Measurements from ENCODE around the gene RCAN2.
"Not testable (repeated sequence)": the region's sequence is repeated elsewhere in the genome, so short reads cannot be mapped to it uniquely, and the experiment has no call there.

RCAN2 gene

DNA sequence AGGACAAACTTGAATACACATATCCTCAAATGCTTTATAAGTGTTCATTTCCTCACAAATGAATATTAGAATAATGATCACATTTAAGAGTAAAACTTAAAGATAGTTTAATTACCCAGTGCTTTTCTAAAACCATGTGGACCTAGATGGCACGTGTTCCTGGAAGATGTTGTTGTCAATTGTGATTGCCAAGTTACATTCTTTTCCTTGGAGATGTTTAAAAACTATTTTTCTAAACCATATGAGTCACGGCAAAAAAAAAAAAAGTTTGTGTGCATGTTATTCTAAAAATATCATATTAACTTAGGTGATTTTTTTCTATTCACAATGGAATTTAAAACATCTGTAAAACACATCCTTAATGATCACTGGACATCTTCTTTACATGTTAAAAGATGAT is 51.1 kb downstream of the RCAN2 start:
- DNase-seq (ENCODE audit: low read depth), result peak; percentile 10

DNA sequence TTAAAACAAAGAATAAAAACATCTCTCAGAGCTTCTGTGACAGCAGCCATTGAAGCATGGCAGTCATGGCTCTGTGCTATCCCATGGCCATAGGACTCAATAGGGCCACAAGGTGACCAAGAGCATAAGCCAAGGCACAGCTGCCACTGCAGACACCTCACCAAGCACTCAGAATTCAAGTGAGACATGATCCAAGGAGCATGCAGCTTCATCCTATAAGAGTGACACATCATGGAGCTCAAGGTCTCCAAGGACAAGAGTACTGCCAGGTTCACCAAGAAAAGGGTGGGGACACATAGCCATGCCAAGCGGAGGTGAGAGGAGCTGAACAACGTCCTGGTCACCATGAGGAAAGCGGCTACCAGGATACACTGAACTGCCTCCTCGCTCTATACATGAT is 53.0 kb downstream of the RCAN2 start:
- no peak for DNase-seq (ENCODE audit: low read depth)

DNA sequence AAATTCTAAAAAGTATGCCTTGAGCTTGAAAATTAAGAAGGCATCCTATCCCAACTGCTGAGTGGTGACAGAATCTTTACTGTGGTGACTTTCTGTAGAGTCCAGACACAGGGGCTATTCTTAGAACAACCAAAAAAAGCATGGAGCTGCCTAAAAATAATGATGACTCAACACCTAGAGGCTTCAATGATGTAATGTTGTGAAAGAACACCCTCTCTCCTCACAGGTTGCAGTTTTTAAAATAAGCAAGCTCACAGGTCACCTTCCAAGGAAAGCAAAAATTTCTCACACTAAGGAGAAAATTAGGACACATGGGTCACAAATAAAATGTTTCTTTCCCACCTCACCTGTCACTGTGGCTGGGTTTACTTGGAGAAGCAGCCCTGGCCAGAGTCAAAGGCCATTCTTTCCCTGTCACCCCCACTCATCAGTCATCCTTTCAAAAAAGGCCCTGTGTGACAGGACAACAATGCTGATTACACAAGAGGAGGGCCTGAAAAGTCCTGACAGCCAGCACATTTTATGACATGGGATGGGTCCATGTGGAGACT is 53.5 kb downstream of the RCAN2 start:
- DNase-seq (ENCODE audit: low read depth), result no peak

DNA sequence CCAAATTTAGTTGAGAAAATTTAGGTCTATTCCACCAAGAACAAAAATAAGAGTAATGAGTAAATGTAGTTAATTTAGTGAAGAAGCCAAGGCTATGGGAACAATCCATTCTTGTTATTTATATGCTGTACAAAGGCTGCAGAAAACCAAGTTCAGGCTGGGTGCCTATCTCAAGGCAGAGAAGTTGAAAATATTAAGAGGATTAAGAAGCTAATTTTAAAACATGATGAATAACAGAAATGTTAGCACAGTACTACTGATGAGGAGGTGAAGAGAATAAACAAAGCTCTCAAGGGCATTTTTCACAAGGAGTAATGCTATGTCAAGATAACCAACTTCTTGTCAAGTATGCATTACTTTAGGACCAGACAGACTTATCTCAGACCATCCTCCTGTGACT is 68.6 kb downstream of the RCAN2 start:
- DNase-seq (ENCODE audit: low read depth), result no peak

DNA sequence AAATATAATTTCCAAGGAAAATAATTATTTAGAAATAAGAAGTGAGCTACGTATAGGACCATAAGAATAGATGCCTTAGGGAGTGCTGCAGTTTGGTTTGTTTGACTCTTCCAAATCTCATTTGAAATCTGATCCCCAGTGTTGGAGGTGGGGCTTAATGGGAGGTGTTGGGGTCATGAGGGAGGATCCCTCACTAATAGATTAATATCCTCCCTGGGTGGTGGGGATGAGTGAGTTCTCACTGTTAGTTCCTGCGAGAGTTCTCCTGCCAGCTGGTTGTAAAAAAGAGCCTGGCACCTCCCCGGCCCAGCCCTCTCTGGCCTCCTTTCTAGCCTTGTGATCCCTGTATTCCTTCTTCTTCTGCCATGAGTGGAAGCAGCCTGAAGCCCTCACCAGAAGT is 69.3 kb downstream of the RCAN2 start:
- no peak for DNase-seq (ENCODE audit: low read depth)

DNA sequence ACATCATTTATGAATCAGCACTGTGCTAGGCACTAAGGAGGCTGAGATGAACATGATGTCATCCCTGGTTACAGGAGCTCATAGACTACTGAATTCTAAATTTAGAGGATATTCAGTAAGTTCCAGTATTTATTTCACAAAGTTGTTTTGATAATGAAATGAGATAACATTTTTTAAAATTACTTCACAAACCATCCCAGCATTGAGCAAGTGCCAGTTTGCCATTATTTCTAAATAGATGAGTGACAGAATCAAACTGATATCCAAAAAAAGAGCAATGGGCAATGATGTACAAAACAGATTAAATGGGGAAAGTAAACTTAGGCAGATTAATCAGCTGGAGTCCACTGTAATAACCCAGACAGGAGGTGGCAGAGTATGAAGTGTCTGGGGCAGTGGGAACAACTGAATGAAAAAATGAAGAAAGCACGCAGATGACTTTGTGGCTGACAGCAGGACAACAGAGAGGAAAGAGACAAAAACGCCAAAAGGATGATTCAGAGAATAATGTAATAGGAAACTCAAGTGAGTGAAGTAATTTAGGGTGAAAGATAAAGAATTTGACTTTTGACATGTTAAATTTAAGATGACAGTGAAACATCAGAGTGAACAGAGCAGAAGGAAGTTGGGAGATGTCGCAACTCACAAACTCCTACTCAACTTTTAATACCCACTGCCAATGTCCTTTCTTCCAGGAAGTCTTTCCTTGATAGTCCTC is 70.2 kb downstream of the RCAN2 start:
- DNase-seq (ENCODE audit: low read depth), result peak; percentile 9

DNA sequence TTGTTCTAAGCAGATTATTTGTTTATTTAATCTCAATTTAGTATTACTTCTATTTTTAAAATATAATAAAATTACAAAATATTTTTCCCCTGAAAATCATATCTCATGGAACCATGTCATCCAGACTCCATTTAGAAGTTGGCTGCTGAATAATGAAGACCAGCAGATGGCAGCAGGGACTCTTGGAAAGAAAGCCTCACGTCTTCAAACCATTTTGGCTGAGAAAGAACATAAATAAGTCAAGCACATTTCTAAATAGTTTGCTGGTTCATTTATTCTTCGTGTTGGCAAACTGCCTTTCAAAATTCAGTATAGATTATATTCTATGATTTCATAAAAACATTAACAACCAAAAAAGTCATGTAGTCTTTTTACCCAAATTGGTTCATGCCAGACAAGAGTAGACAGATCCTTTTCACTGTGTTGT is 71.7 kb downstream of the RCAN2 start:
- DNase-seq (ENCODE audit: low read depth), result peak; percentile 61

DNA sequence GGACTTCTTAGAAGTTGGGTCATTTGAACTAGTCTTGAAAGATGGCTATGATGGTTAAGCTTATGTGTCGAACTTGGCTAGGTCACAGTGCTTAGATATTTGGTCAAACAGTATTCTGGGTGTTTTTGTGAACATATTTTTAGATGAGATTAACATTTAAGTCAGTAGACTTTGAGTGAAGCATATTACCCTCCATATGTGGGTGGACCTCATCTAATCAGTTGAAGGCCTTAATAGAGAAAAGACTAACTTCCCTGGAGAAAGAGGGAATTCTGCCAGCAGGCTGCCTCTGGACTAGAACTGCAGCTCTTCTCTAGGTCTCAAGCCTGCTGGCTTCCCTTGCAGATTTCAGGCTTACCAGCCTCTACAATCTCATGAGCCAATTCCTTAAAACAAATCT is 76.9 kb downstream of the RCAN2 start:
- no peak for DNase-seq (ENCODE audit: low read depth)

DNA sequence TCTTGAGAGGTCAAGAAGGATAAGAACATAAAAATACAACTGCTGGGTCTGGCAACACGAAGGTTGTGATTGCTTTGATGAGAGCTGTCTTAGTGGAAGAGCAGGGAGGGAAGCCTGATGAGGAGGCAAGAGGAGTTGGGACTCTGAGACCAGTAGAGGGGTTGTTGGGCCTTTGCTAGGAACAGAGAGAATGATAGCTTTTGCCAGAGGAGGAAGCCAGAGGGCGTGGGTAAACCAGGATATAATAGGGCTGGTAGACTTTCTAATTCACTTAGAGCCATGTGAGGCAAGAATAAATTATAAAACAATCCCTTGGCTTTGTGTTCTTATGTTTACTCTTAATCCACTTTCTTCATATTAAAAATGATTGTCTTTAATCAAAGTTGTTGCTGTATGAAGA is 78.6 kb downstream of the RCAN2 start:
- DNase-seq (ENCODE audit: low read depth), result no peak

DNA sequence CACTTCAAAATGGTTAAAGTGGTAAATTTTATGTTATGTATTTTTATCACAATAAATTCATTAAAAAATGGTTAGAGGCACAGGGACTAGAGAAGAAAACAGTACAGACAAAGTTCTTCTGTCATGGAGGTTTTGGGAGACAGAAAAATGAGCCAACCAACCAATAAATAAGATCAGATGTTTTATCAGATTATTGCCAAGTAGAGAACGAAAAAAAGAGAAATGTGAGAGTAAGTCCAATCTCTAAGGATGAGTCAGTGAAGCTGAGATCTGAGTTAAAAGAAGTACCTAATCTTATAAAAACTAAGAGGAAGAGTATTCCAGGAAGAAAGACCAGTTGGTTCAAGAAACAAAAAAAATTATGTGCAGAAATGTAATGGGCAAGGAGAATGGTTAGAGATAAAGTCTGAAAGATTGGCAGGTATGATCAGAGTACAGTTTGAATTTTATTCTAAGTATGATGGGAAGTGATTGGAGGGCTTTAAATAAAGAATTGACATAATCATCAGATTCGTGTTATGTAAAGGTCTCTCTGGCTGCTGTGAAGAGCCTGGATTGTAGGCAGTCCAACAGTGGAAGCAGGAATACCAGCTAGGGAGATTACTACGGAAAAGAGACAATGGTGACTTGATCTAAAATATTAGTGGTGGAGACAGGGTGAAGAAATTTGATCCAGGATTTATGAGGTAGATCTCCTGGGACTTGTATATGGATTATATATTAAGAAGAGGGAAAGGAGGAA is 79.6 kb downstream of the RCAN2 start:
- DNase-seq (ENCODE audit: low read depth), result no peak

DNA sequence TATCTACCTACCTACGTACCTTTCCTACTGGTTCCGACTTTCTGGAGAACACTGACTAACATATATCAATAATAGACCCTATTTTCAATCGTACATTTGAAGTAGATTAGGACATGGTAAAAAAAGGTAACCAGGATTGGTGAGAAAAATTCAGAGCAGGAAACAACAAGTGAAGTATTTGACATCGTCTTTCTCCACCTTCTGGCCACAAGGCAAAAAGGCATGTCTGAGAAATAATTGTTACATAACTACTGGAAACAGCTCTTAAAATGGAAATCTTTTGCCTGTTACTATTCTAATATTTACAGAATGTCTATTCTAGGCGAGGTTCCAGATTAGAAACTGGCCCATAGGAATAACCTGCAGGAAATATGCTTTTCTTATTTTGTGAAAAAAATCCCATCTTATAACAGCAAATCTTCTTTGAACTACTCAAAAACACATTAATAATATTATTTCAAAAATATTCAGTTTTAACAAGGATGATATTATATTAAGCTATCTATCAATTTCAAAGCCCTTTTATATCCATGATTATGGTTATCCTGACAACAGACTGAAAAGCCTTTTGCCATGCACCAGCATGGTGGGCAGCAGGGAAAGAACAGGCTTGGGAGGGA is 80.8 kb downstream of the RCAN2 start:
- DNase-seq (ENCODE audit: low read depth), result peak; percentile 53

DNA sequence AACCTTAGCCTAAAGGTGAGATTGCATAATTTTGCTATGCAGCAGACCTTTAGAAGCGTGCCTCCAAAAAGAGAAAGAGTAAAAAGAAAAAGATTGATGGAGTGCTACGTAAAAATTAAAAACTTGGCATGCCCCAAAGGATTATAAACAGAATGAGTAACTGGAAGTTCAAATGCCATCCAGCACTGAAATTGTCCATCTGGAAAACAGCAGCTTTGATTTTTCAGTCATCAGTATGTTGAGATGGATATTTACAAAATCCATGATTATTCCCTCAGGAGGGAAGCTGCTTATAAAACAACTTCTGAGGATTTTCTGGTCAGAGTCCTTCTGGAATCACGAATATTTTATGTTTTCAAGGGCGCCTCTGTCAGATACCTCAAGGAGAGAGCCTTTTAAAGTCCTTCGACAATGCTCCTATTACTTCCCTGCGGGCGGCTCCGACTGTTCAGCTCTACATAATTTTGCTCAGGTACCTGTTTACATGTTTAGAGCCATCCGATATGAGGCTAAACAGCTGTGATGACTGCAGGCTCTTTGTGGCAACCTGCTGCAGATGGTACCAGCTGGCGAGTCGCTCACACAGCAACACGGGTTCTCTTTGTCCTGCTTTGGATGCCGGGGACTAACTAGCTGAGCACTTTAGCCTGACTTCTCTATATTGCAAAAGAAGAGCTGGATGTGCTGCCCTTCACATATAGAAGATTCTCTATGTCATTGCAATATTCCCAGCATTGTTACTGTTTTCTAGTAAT is 83.3 kb downstream of the RCAN2 start:
- no peak for DNase-seq (ENCODE audit: low read depth)

DNA sequence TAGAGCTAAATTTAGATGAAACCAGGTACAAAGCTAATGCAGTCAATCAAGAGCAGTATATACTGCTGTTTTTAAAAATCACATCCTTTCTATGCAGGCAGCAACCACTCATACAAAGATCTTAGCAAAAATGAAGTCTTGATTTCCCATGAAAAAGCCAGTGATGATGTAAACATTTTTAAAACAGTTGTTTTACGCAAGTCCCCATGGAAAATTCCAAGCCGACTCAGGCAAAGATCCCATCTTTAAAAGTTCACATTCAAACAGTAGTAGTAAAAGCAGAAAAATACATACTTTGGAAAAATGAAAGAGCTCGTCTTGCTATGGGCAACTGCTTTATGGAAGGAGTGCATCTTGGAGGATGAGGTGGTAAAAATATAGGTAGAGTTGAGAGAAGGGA is 84.0 kb downstream of the RCAN2 start:
- no peak for DNase-seq (ENCODE audit: low read depth)

DNA sequence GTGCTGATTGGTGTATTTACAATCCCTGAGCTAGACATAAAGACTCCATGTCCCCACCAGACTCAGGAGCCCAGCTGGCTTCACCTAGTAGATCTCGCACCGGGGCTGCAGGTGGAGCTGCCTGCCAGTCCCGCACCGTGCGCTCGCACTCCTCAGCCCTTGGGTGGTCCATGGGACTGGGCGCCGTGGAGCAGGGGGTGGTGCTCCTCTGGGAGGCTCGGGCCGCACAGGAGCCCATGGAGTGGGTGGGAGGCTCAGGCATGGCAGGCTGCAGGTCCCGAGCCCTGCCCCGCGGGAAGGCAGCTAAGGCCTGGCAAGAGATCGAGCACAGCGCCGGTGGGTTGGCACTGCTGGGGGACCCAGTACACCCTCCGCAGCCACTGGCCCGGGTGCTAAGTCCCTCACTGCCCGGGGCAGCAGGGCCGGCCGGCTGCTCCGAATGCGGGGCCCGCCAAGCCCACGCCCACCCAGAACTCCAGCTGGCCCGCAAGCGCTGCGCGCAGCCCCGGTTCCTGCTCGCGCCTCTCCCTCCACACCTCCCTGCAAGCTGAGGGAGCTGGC is 85.5 kb downstream of the RCAN2 start:
- not testable (repeated sequence) for DNase-seq (ENCODE audit: low read depth)

DNA sequence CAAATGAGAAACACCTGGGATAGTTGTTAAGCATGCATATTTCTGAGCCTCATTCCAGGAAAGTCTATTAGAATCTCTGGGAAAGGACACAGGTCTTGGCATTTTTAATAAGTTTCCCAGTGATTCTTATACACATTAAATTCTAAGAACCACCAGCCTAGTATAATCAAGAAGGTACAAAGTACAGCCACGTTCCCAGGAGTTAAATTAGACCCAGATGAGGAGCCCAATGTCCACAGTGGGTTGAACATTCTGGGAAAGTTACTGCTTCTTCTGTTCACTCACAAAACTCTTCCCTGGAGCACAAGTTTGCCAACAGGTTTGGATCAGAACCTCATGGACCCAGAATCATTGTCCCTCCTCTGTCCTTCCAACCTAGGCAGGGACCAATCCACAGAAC is 90.4 kb downstream of the RCAN2 start:
- DNase-seq (ENCODE audit: low read depth), result no peak

DNA sequence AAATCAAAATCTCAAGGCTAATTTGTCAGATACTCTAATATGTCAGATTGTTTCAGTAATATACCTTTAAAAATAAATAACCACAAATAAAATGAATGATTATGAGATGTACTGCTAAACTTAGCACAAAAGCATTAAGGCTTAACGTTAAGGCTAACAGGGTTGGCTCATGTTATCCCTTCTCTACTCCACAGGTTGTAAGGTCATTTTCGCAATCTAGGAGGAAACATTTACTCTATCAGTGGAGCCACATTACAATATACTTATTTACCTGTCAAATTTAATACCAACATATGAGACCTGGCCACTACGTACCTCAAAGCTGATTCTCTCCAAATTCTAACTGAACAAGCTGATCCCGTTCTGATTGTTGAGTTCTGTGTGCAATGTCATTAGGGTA is 95.7 kb downstream of the RCAN2 start:
- no peak for DNase-seq (ENCODE audit: low read depth)

DNA sequence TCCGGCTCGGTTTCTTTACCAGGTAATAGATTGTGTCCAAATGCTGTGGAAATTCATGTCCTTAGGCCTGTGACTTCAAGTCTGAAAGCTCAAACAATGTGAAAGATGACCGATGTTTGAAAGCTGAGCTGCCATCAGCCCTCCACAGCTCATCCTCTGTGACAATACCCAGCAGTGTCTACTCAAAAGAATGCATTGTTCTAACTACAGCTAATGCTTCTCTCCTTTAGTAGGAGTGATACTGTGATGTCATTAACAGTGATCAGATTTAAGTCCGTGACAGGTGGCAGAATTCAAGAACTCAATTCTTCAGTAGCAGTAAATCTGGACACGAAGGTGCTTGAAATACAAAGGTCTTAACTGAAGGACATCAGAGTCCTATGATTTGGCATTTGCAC is 97.3 kb downstream of the RCAN2 start:
- DNase-seq (ENCODE audit: low read depth), result no peak

DNA sequence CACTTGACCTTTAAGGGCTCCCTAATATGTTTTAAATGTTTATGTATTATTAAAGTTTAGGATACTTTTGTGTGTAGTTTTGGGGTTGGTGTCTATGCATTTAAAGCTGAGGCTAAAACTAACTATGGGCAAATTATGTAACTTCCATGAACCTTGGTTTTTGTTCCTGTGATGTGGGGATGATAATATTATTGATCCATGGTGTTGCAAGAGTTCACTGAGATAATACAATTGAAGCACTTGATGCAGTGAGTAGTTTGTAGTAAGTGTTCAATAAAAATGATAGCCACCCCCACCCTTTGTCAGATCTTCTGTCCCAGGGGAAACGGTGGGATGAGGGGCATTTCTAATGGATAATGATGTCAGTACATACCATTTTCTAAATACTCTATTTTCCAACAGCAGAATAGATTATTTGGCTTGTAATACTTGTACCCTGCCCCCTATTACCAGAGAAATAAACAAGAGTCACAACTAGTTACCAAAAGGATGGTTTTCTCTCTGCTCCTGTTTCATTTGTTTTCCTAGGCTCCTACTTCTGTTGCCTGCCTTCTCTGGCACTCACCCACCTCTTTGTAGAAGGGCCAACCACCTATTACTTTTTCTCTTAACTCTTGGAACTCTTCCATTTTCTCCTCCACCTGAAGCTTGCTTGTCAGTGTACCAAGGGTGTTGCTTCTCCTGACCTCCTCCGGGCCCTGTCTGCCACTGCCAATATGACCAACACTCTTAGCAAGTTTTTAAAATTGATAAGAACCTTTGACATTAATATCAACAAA is 97.9 kb downstream of the RCAN2 start:
- no peak for DNase-seq (ENCODE audit: low read depth)

DNA sequence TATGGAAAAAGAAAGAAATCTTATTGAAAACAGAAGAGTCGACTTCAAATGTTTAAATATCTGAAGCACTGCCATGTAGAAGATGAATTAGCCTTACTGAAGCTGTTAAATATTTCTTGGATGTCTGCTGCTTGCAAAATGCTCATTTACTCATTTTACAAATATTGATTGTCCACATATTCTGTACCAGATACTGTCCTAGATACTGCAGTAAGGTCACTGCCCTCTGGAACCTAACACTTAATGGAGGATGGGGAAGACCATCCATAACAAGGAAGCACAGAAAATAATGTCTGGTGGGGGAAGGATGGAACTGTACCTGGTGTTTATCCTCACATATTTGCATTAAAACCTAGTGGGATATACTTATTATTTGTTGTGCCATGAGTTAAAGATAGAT is 99.0 kb downstream of the RCAN2 start:
- DNase-seq (ENCODE audit: low read depth), result no peak

DNA sequence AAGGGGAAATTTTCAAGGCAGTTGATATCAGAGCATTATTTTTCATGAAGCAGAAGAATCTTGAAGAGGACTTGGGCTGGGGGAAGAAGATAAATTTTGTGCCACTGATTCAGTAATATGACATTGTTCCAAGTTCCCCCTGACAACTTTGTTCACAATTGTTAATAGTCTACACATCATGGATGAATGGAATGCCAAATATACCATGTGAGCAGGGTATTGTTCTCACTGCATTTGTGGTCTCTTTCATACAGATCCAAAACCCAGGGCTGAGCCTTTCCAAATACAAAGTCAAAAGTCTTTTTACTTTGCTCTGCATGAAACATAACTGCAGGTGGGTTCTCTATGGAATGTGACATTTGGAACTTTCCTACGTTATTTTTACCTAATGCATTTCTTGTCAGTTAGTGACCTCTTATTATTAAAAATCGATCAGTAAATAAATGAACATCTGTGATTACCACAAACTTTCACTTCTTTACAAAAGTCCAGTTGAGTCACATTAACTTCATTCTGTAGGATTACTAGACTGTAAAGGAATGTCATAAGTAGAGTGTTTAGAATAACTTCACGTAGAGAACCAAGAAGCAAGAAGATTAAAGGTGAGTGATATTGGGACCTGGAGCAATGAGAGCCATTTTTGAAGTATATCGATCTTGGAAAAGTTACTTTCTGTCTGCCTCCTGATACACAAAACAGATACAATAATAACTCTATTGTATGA is 100.9 kb downstream of the RCAN2 start:
- DNase-seq (ENCODE audit: low read depth), result no peak

DNA sequence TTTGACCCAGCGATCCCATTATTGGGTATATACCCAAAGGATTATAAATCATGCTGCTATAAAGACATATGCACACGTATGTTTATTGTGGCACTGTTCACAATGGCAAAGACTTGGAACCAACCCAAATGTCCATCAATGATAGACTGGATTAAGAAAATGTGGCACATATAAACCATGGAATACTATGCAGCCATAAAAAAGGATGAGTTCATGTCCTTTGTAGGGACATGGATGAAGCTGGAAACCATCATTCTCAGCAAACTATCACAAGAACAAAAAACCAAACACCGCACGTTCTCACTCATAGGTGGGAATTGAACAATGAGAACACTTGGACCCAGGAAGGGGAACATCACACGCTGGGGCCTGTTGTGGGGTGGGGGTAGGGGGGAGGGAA is 103.5 kb downstream of the RCAN2 start:
- DNase-seq (ENCODE audit: low read depth), result not testable (repeated sequence)

Data from amniotic epithelial cell (primary cell).